H9 (cell line): ENCODE measurements around the gene ITGB8. TPM values are rescaled to one million over a fixed set of nuclear protein-coding genes. Genes with fewer than 3 reads are reported as not detected.

ENCODE experiments used
- DNase-seq: peaks from one replicate; pipeline ENCODE4 v3.0.0-alpha.2; 2017
- H2AFZ ChIP-seq: one replicate; pipeline ENCODE4 v1.6.1; 2013; ENCODE audit warnings: mild to moderate bottlenecking, low read length, control low read depth, moderate library complexity
- H2AK5ac ChIP-seq: 2 replicates; pipeline ENCODE4 v1.6.1; 2013; ENCODE audit warnings: low read length, control low read depth, mixed read lengths; ENCODE audit not compliant: insufficient read length
- H2BK120ac ChIP-seq: one replicate; pipeline ENCODE4 v1.6.1; 2013; ENCODE audit warnings: low read depth, mild to moderate bottlenecking, low read length, control low read depth, inconsistent platforms; ENCODE audit not compliant: poor library complexity, severe bottlenecking
- H2BK12ac ChIP-seq: 2 replicates; pipeline ENCODE4 v1.6.1; 2013; ENCODE audit warnings: low read length, control low read depth, mixed read lengths, low read depth; ENCODE audit not compliant: insufficient read length
- H2BK15ac ChIP-seq: 2 replicates; pipeline ENCODE4 v1.6.1; 2013; ENCODE audit warnings: low read depth, low read length, control low read depth
- H2BK20ac ChIP-seq: one replicate; pipeline ENCODE4 v1.6.1; 2013; ENCODE audit warnings: low read depth, mild to moderate bottlenecking, low read length, control low read depth, inconsistent platforms; ENCODE audit not compliant: poor library complexity, severe bottlenecking
- H2BK5ac ChIP-seq: 2 replicates; pipeline ENCODE4 v1.6.1; 2013; ENCODE audit warnings: low read length, control low read depth, mixed read lengths; ENCODE audit not compliant: insufficient read length
- H3K14ac ChIP-seq: 2 replicates; pipeline ENCODE4 v1.6.1; 2013; ENCODE audit warnings: low read length, control low read depth; ENCODE audit not compliant: insufficient read depth
- H3K18ac ChIP-seq: 2 replicates; pipeline ENCODE4 v1.6.1; 2013; ENCODE audit warnings: low read depth, mild to moderate bottlenecking, mixed read lengths, low read length, control low read depth; ENCODE audit not compliant: insufficient read length
- H3K23ac ChIP-seq: 2 replicates; pipeline ENCODE4 v1.6.1; 2013; ENCODE audit warnings: low read length, control low read depth, mixed read lengths, low read depth; ENCODE audit not compliant: insufficient read length
- H3K23me2 ChIP-seq: 2 replicates; pipeline ENCODE4 v1.6.1; 2013; ENCODE audit warnings: low read depth, mild to moderate bottlenecking, mixed read lengths, low read length, control low read depth; ENCODE audit not compliant: insufficient read length, poor library complexity, severe bottlenecking
- H3K27ac ChIP-seq: 2 replicates; pipeline ENCODE4 v1.5.1; 2013; ENCODE audit warnings: low read length, control low read depth, mixed read lengths, low read depth; ENCODE audit not compliant: insufficient read length
- H3K27me3 ChIP-seq: 2 replicates; pipeline ENCODE4 v1.6.1; 2013; ENCODE audit warnings: low read length, control low read depth, inconsistent platforms; ENCODE audit not compliant: insufficient read depth
- H3K4ac ChIP-seq: 2 replicates; pipeline ENCODE4 v1.6.1; 2013; ENCODE audit warnings: low read depth, mild to moderate bottlenecking, control low read depth, inconsistent platforms, low read length, moderate library complexity
- H3K4me1 ChIP-seq: 2 replicates; pipeline ENCODE4 v1.6.1; 2013; ENCODE audit warnings: low read length, control low read depth, inconsistent platforms; ENCODE audit not compliant: insufficient read depth
- H3K4me2 ChIP-seq: 2 replicates; pipeline ENCODE4 v1.6.1; 2013; ENCODE audit warnings: low read length, control low read depth, mixed read lengths; ENCODE audit not compliant: insufficient read length, insufficient read depth
- H3K56ac ChIP-seq: 2 replicates; pipeline ENCODE4 v1.6.1; 2013; ENCODE audit warnings: low read depth, mild to moderate bottlenecking, mixed read lengths, low read length, control low read depth; ENCODE audit not compliant: insufficient read length
- H3K79me1 ChIP-seq: 2 replicates; pipeline ENCODE4 v1.6.1; 2013; ENCODE audit warnings: low read depth, mild to moderate bottlenecking, moderate library complexity, low read length, control low read depth, inconsistent platforms; ENCODE audit not compliant: insufficient read depth, poor library complexity, severe bottlenecking
- H3K79me2 ChIP-seq: 2 replicates; pipeline ENCODE4 v1.6.1; 2013; ENCODE audit warnings: low read length, control low read depth, inconsistent platforms; ENCODE audit not compliant: insufficient read depth
- H3K9ac ChIP-seq: 2 replicates; pipeline ENCODE4 v1.6.1; 2013; ENCODE audit warnings: low read length, control low read depth, mixed read lengths; ENCODE audit not compliant: insufficient read length; ENCODE audit errors: extremely low read depth
- H3K9me3 ChIP-seq: one replicate; pipeline ENCODE4 v1.6.1; 2013; ENCODE audit warnings: low read depth, low read length, inconsistent platforms; ENCODE audit not compliant: control insufficient read depth
- H3T11ph ChIP-seq: one replicate; pipeline ENCODE4 v1.6.1; 2013; ENCODE audit warnings: mild to moderate bottlenecking, low read length, control low read depth, inconsistent platforms
- H4K20me1 ChIP-seq: one replicate; pipeline ENCODE4 v1.6.1; 2013; ENCODE audit not compliant: control insufficient read depth, insufficient read length, insufficient read depth
- H4K5ac ChIP-seq: 2 replicates; pipeline ENCODE4 v1.6.1; 2013; ENCODE audit warnings: low read depth, mild to moderate bottlenecking, mixed read lengths, low read length, control low read depth; ENCODE audit not compliant: insufficient read length
- H4K8ac ChIP-seq: replicated peaks from 2 replicates; pipeline ENCODE4 v1.6.1; 2013; ENCODE audit warnings: low read length, control low read depth, mixed read lengths, low read depth; ENCODE audit not compliant: insufficient read length
- H4K91ac ChIP-seq: 2 replicates; pipeline ENCODE4 v1.6.1; 2013; ENCODE audit warnings: low read depth, mild to moderate bottlenecking, moderate library complexity, mixed read lengths, low read length, control low read depth; ENCODE audit not compliant: insufficient read length
- H3K27ac Mint-ChIP-seq, 3 experiments: 2 replicates in 2 of 3; 3 replicates in 1 of 3; pipeline ENCODE4 v1.8.0; 2020 to 2021; ENCODE audit warnings: mixed read lengths in 3 of 3, mild to moderate bottlenecking in 1 of 3, moderate library complexity in 1 of 3
- H3K27me3 Mint-ChIP-seq: 2 replicates; pipeline ENCODE4 v1.8.0; 2021; ENCODE audit warnings: low read depth, mild to moderate bottlenecking, moderate library complexity, mixed read lengths
- H3K36me3 Mint-ChIP-seq, 3 experiments: 2 replicates in 2 of 3; 3 replicates in 1 of 3; pipeline ENCODE4 v1.8.0; 2020 to 2021; ENCODE audit warnings: low read depth in 3 of 3, mixed read lengths in 3 of 3; ENCODE audit not compliant: insufficient read depth in 1 of 3
- H3K4me1 Mint-ChIP-seq, 2 experiments: 2 replicates each; pipeline ENCODE4 v1.8.0; 2020; ENCODE audit warnings: mixed read lengths in 2 of 2
- H3K4me3 Mint-ChIP-seq, 2 experiments: 2 replicates in 1 of 2; 3 replicates in 1 of 2; pipeline ENCODE4 v1.8.0; 2020 to 2021; ENCODE audit warnings: mild to moderate bottlenecking in 2 of 2, mixed read lengths in 2 of 2, moderate library complexity in 1 of 2
- H3K9me3 Mint-ChIP-seq, 2 experiments: 2 replicates in 1 of 2; 3 replicates in 1 of 2; pipeline ENCODE4 v1.8.0; 2020; ENCODE audit warnings: mild to moderate bottlenecking in 2 of 2, mixed read lengths in 2 of 2, moderate library complexity in 1 of 2
- WGBS: extraction: QIAGEN DNeasy Blood & Tissue Kit; methylation state at CpG from one replicate; pipeline ENCODE4 v1.1.7; 2013; ENCODE audit warnings: missing lambda C conversion rate, low lambda C conversion rate, mixed read lengths; ENCODE audit not compliant: insufficient read length; ENCODE audit errors: extremely low coverage; 5-methylcytosine and 5-hydroxymethylcytosine counted together
- total RNA-seq: library from RNA; stranded (reverse); gene quantifications from 2 replicates; pipeline ENCODE4 v1.2.1, GENCODE V29; 2021
- TF ChIP-seq, protein P1 (sequence below): fragments of 200-600 bp; sonication (generic); conservative IDR thresholded peaks from 3 replicates; pipeline ENCODE4 v1.8.0; 2021; ENCODE audit warnings: antibody characterized with exemption, mild to moderate bottlenecking

ITGB8 gene
- total RNA-seq, 1 experiment from 2014 or later: 7.6 TPM

DNA sequence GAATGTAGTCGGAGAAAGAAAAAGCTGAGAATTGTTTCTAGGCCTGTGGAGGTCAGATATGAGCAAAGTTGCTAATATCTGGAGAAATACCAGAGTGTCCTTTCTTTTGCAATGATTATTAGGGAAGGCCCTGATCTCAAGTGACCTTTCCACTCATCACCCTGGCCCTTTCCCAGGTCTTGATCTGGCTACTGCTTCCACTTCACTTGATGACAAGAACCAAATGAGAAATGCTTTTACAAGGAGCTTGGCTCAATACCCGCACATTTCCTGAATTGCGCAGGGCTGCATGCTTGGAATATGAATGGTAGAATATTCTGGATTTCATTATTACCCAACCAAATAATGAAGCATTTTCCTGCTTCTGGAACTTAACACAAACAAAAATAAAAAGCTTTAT, 104.6 kb downstream of the ITGB8 start:
- Histone ChIP-seq H3K27ac (no peak overlapping the region), H3K9ac (no peak overlapping the region), H3K9me3 (no peaks in the 10 kb centered on the region), H3K79me1 (no peaks in the 10 kb centered on the region), H4K5ac (no peak overlapping the region), H3T11ph (no peak overlapping the region), H3K4me2 (no peak overlapping the region), H2BK15ac (no peak overlapping the region), H2BK5ac (no peak overlapping the region), H4K8ac (no peak overlapping the region), H2AK5ac (no peak overlapping the region), H3K4ac (no peak overlapping the region), H3K56ac (no peak overlapping the region), H4K20me1 (no peaks in the 10 kb centered on the region), H2AFZ (no peak overlapping the region), H3K79me2 (no peaks in the 10 kb centered on the region), H3K23ac (no peak overlapping the region), H4K91ac (no peak overlapping the region), H3K23me2 (no peaks in the 10 kb centered on the region), H2BK12ac (no peak overlapping the region), H2BK120ac (no peak overlapping the region), H3K27me3 (no peaks in the 10 kb centered on the region; the same call in 1 of the 2 replicates), H3K18ac (no peak overlapping the region), H3K4me1 (no peaks in the 10 kb centered on the region), H3K14ac (no peak overlapping the region), H2BK20ac (no peak overlapping the region)
- no peaks in the 10 kb centered on the region for H3K27me3 Mint-ChIP-seq
- no peak overlapping the region for H3K4me3 Mint-ChIP-seq
- no CpG with 5 or more reads among the region's 3 CpGs for WGBS
- H3K4me1 Mint-ChIP-seq: peaks cover 0 to 4% of the 10 kb centered on the region in 2 experiments; a peak in 3 of 4 replicates
- no peaks in the 10 kb centered on the region for H3K36me3 Mint-ChIP-seq
- TF ChIP-seq, protein P1, sequence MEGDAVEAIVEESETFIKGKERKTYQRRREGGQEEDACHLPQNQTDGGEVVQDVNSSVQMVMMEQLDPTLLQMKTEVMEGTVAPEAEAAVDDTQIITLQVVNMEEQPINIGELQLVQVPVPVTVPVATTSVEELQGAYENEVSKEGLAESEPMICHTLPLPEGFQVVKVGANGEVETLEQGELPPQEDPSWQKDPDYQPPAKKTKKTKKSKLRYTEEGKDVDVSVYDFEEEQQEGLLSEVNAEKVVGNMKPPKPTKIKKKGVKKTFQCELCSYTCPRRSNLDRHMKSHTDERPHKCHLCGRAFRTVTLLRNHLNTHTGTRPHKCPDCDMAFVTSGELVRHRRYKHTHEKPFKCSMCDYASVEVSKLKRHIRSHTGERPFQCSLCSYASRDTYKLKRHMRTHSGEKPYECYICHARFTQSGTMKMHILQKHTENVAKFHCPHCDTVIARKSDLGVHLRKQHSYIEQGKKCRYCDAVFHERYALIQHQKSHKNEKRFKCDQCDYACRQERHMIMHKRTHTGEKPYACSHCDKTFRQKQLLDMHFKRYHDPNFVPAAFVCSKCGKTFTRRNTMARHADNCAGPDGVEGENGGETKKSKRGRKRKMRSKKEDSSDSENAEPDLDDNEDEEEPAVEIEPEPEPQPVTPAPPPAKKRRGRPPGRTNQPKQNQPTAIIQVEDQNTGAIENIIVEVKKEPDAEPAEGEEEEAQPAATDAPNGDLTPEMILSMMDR: no peak
- no peaks in the 10 kb centered on the region for H3K9me3 Mint-ChIP-seq
- no peak for DNase-seq
- H3K27ac Mint-ChIP-seq: no peak overlapping the region
